NCI-H526 treated with DMSO at 0.1 percent for 48 hours (cell line): ENCODE measurements around the gene KCNT1.
A peak's percentile ranks its signal among the peaks of the same experiment; 100 is the strongest.

Experiments used
- DNase-seq: peaks from one replicate; lab custom pipeline; 2025; lab: John Stamatoyannopoulos, UW

The KCNT1 gene

GRCh38 chr9:135766707-135767106 lies 64.7 kb downstream of the KCNT1 start:
- no peak for DNase-seq

- DNase-seq = no peak
Observed at GRCh38 chr9:135768516-135769218, 66.7 kb downstream of the KCNT1 start.

GRCh38 chr9:135769489-135770202 lies 67.7 kb downstream of the KCNT1 start:
- peak; percentile 7 for DNase-seq

- DNase-seq = no peak
Observed at GRCh38 chr9:135770203-135770535, 68.2 kb downstream of the KCNT1 start.

GRCh38 chr9:135770771-135771170 lies 68.8 kb downstream of the KCNT1 start:
- DNase-seq = no peak

- DNase-seq = no peak
Observed at GRCh38 chr9:135771401-135772051, 69.5 kb downstream of the KCNT1 start.

- DNase-seq = no peak
Observed at GRCh38 chr9:135772056-135772646, 70.2 kb downstream of the KCNT1 start.

- no peak for DNase-seq
Observed at GRCh38 chr9:135772702-135773493, 70.9 kb downstream of the KCNT1 start.

GRCh38 chr9:135773530-135774238 lies 71.7 kb downstream of the KCNT1 start:
- DNase-seq = no peak

GRCh38 chr9:135774239-135774747 lies 72.3 kb downstream of the KCNT1 start:
- DNase-seq = no peak

GRCh38 chr9:135774794-135775525 lies 73.0 kb downstream of the KCNT1 start:
- DNase-seq = no peak

- DNase-seq = no peak
Observed at GRCh38 chr9:135775911-135776310, 73.9 kb downstream of the KCNT1 start.

- DNase-seq = no peak
Observed at GRCh38 chr9:135776893-135777622, 75.1 kb downstream of the KCNT1 start.

GRCh38 chr9:135777623-135778177 lies 75.7 kb downstream of the KCNT1 start:
- no peak for DNase-seq

GRCh38 chr9:135778421-135778820 lies 76.4 kb downstream of the KCNT1 start:
- DNase-seq = no peak

- no peak for DNase-seq
Observed at GRCh38 chr9:135779571-135779970, 77.6 kb downstream of the KCNT1 start.

- DNase-seq = no peak
Observed at GRCh38 chr9:135780086-135780485, 78.1 kb downstream of the KCNT1 start.

GRCh38 chr9:135780626-135781025 lies 78.6 kb downstream of the KCNT1 start:
- no peak for DNase-seq

- no peak for DNase-seq
Observed at GRCh38 chr9:135782946-135783345, 81.0 kb downstream of the KCNT1 start.
